ENCODE measurements around the gene DLG1.
A peak's percentile ranks its signal among the peaks of the same experiment; 100 is the strongest.
"Not testable (repeated sequence)": the region's sequence is repeated elsewhere in the genome, so short reads cannot be mapped to it uniquely, and the experiment has no call there.

Gene DLG1

GRCh38 chr3:197283045-197283444 lies 15.4 kb downstream of the DLG1 start:
- no peak for DNase-seq

GRCh38 chr3:197281849-197282248 lies 16.6 kb downstream of the DLG1 start:
- DNase-seq = no peak

- DNase-seq = no peak
Observed at GRCh38 chr3:197280156-197280555, 18.3 kb downstream of the DLG1 start.

- DNase-seq = no peak
Observed at GRCh38 chr3:197278933-197279332, 19.5 kb downstream of the DLG1 start.

GRCh38 chr3:197276808-197277207 lies 21.6 kb downstream of the DLG1 start:
- DNase-seq = not testable (repeated sequence)

- DNase-seq = no peak
Observed at GRCh38 chr3:197270558-197271317, 27.7 kb downstream of the DLG1 start.

GRCh38 chr3:197269024-197269423 lies 29.4 kb downstream of the DLG1 start:
- DNase-seq = no peak

- DNase-seq = no peak
Observed at GRCh38 chr3:197268294-197268693, 30.1 kb downstream of the DLG1 start.

GRCh38 chr3:197266331-197266730 lies 32.1 kb downstream of the DLG1 start:
- DNase-seq = no peak

GRCh38 chr3:197262709-197263108 lies 35.7 kb downstream of the DLG1 start:
- DNase-seq = no peak

GRCh38 chr3:197261164-197261509 lies 37.3 kb downstream of the DLG1 start:
- no peak for DNase-seq

GRCh38 chr3:197260491-197261163 lies 37.8 kb downstream of the DLG1 start:
- no peak for DNase-seq

- no peak for DNase-seq
Observed at GRCh38 chr3:197259096-197259495, 39.3 kb downstream of the DLG1 start.

GRCh38 chr3:197258168-197258755 lies 40.1 kb downstream of the DLG1 start:
- no peak for DNase-seq

GRCh38 chr3:197257711-197258110 lies 40.7 kb downstream of the DLG1 start:
- no peak for DNase-seq

GRCh38 chr3:197256836-197257444 lies 41.5 kb downstream of the DLG1 start:
- DNase-seq = peak in 4 of 6 experiments; percentile 0 to 58 (median 41)

- no peak for DNase-seq
Observed at GRCh38 chr3:197256104-197256503, 42.3 kb downstream of the DLG1 start.

- peak in 3 of 6 experiments; percentile 6 to 12 (median 8) for DNase-seq
Observed at GRCh38 chr3:197253238-197253947, 45.0 kb downstream of the DLG1 start.

GRCh38 chr3:197249542-197249941 lies 48.9 kb downstream of the DLG1 start:
- DNase-seq = no peak

- DNase-seq = no peak
Observed at GRCh38 chr3:197248341-197248740, 50.1 kb downstream of the DLG1 start.

- no peak for DNase-seq
Observed at GRCh38 chr3:197244751-197245150, 53.7 kb downstream of the DLG1 start.

GRCh38 chr3:197242784-197243432 lies 55.5 kb downstream of the DLG1 start:
- DNase-seq = no peak

- DNase-seq = no peak
Observed at GRCh38 chr3:197241173-197241572, 57.2 kb downstream of the DLG1 start.
